PC-3 (cell line): ENCODE data around the gene ULK3. TPM values are rescaled to one million over a fixed set of nuclear protein-coding genes. Genes with fewer than 3 reads are reported as not detected.

Experiments
- ATAC-seq: fragments of 200-7000 bp; cut with Tn5 transposase; 2 replicates; pipeline ENCODE4 v1.9.1; 2020; ENCODE audit warnings: mild to moderate bottlenecking, moderate library complexity
- BruUV-seq: library from RNA; stranded (reverse); fragments of 400-500 nt; replicated peaks from 2 replicates; lab custom pipeline; 2021; lab: Mats Ljungman, UMichigan
- CTCF ChIA-PET: fragments of 300-600 bp; sonication (Branson Sonifier 250); formaldehyde crosslinking; loops from one replicate; lab custom pipeline; 2022; ENCODE audit warnings: antibody characterized with exemption; lab: Charles Lee
- POLR2A ChIA-PET: fragments of 300-600 bp; sonication (Branson Sonifier 250); formaldehyde crosslinking; loops from one replicate; lab custom pipeline; 2022; ENCODE audit warnings: antibody characterized with exemption; ENCODE audit not compliant: unreplicated experiment; lab: Charles Lee
- DNase-seq: peaks from one replicate; pipeline ENCODE4 v3.0.0-alpha.2; 2015
- H2AFZ ChIP-seq: fragments of 300-600 bp; sonication (generic); 2 replicates; pipeline ENCODE4 v1.6.0; 2016; ENCODE audit warnings: antibody characterized with exemption, low read length
- H3F3A ChIP-seq: fragments of 300-600 bp; sonication (generic); one replicate; pipeline ENCODE4 v1.6.0; 2017; ENCODE audit warnings: antibody characterized with exemption, low read length, control low read depth, mild to moderate bottlenecking; ENCODE audit not compliant: unreplicated experiment
- H3K27ac ChIP-seq: fragments of 300-600 bp; sonication (generic); 2 replicates; pipeline ENCODE4 v1.5.1; 2016; ENCODE audit warnings: mild to moderate bottlenecking, low read length
- H3K27me3 ChIP-seq: fragments of 300-600 bp; sonication (generic); 2 replicates; pipeline ENCODE4 v1.6.1; 2016; ENCODE audit warnings: low read length, mixed read lengths
- H3K36me3 ChIP-seq: fragments of 300-600 bp; sonication (generic); 2 replicates; pipeline ENCODE4 v1.6.1; 2016; ENCODE audit warnings: low read depth, mixed run types, low read length, mixed read lengths
- H3K4me1 ChIP-seq: fragments of 300-600 bp; sonication (generic); 2 replicates; pipeline ENCODE4 v1.5.1; 2016; ENCODE audit warnings: low read length; ENCODE audit not compliant: insufficient read depth
- H3K4me2 ChIP-seq: fragments of 300-600 bp; sonication (generic); 2 replicates; pipeline ENCODE4 v1.6.0; 2016; ENCODE audit warnings: low read length
- H3K4me3 ChIP-seq: fragments of 300-600 bp; sonication (generic); 2 replicates; pipeline ENCODE4 v1.5.1; 2016; ENCODE audit warnings: mild to moderate bottlenecking, low read length, mixed read lengths
- H3K79me2 ChIP-seq: fragments of 300-600 bp; sonication (generic); 2 replicates; pipeline ENCODE4 v1.6.1; 2017; ENCODE audit warnings: low read length, mixed read lengths
- H3K9ac ChIP-seq: fragments of 300-600 bp; sonication (generic); 2 replicates; pipeline ENCODE4 v1.6.0; 2016; ENCODE audit warnings: mild to moderate bottlenecking, low read length
- H3K9me2 ChIP-seq: fragments of 300-600 bp; sonication (generic); replicated peaks from 2 replicates; pipeline ENCODE4 v1.6.1; 2016; ENCODE audit warnings: mixed run types, low read length, mixed read lengths
- H3K9me3 ChIP-seq: fragments of 300-600 bp; sonication (generic); 2 replicates; pipeline ENCODE4 v1.6.1; 2016; ENCODE audit warnings: low read length, mixed read lengths
- H4K20me1 ChIP-seq: fragments of 300-600 bp; sonication (generic); 2 replicates; pipeline ENCODE4 v1.6.1; 2016; ENCODE audit warnings: low read length, mixed read lengths
- EZH2 ChIP-seq: fragments of 300-600 bp; sonication (generic); IDR thresholded peaks from one replicate; pipeline ENCODE4 v1.6.1; 2017; ENCODE audit warnings: antibody characterized with exemption, mild to moderate bottlenecking, low read length; ENCODE audit not compliant: unreplicated experiment
- EZH2phosphoT487 ChIP-seq: fragments of 300-600 bp; sonication (generic); IDR thresholded peaks from 2 replicates; pipeline ENCODE4 v1.6.1; 2018; ENCODE audit warnings: mild to moderate bottlenecking, antibody characterized with exemption, low read length, borderline replicate concordance
- intact Hi-C: fragments of 100-400 bp; cut with micrococcal nuclease; formaldehyde crosslinking; loops from 2 replicates; pipeline ENCODE4 v1.9.0; 2023
- total RNA-seq: library from RNA; depleted of rRNA; stranded (reverse); fragments of >200 nt; gene quantifications from 2 replicates; pipeline ENCODE4 v1.2.3, GENCODE V29; 2014
- TF ChIP-seq, protein P1 (sequence below): fragments of 300-600 bp; sonication (generic); conservative IDR thresholded peaks from 2 replicates; pipeline ENCODE4 v1.5.1; 2017; ENCODE audit warnings: antibody characterized with exemption, low read depth, mild to moderate bottlenecking, low read length

ULK3 gene
- total RNA-seq, 1 experiment from 2014 or later = 20.3 TPM

DNA sequence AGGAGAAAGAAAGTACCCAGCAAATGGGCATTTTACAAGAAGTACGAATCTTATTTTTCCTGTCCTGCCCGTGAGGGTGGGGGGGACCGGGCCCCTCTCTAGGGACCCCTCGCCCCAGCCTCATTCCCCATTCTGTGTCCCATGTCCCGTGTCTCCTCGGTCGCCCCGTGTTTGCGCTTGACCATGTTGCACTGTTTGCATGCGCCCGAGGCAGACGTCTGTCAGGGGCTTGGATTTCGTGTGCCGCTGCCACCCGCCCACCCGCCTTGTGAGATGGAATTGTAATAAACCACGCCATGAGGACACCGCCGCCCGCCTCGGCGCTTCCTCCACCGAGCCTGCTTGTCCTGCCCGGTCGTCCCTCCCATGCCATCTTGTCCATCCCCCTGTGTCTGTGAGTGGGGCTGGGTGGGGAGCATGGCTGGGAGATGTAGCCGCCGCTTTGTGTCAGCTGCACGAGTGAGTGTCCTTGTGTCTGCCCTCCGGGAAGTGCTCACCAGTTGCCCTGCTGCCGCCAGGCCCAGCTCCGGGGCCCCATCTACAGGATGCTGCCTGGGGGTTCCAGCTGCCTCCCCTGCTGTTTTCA lies 40.0 kb downstream of the ULK3 start:
- H3F3A ChIP-seq = no peaks in the 10 kb centered on the region
- ChIA-PET POLR2A (no interaction called here), CTCF (no interaction called here)
- H3K4me1 ChIP-seq = no peaks in the 10 kb centered on the region
- BruUV-seq = no TSS peak
- no peak overlapping the region for H3K9ac ChIP-seq
- H3K79me2 ChIP-seq = no peaks in the 10 kb centered on the region
- no peak overlapping the region for H3K27ac ChIP-seq
- H3K4me3 ChIP-seq = no peak overlapping the region
- DNase-seq (no peak), ATAC-seq (no peak)
- no peaks in the 10 kb centered on the region for H4K20me1 ChIP-seq
- H3K27me3 ChIP-seq = no peaks in the 10 kb centered on the region
- no peak for TF ChIP-seq EZH2phosphoT487
- TF ChIP-seq, protein P1, sequence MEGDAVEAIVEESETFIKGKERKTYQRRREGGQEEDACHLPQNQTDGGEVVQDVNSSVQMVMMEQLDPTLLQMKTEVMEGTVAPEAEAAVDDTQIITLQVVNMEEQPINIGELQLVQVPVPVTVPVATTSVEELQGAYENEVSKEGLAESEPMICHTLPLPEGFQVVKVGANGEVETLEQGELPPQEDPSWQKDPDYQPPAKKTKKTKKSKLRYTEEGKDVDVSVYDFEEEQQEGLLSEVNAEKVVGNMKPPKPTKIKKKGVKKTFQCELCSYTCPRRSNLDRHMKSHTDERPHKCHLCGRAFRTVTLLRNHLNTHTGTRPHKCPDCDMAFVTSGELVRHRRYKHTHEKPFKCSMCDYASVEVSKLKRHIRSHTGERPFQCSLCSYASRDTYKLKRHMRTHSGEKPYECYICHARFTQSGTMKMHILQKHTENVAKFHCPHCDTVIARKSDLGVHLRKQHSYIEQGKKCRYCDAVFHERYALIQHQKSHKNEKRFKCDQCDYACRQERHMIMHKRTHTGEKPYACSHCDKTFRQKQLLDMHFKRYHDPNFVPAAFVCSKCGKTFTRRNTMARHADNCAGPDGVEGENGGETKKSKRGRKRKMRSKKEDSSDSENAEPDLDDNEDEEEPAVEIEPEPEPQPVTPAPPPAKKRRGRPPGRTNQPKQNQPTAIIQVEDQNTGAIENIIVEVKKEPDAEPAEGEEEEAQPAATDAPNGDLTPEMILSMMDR = no peak
- no peaks in the 10 kb centered on the region for H3K9me3 ChIP-seq
- no peak overlapping the region for H2AFZ ChIP-seq
- peaks cover 32% of the 10 kb centered on the region for H3K36me3 ChIP-seq
- intact Hi-C loops = no loop called here
- H3K9me2 ChIP-seq = no peaks in the 10 kb centered on the region
- no peak overlapping the region for H3K4me2 ChIP-seq

DNA sequence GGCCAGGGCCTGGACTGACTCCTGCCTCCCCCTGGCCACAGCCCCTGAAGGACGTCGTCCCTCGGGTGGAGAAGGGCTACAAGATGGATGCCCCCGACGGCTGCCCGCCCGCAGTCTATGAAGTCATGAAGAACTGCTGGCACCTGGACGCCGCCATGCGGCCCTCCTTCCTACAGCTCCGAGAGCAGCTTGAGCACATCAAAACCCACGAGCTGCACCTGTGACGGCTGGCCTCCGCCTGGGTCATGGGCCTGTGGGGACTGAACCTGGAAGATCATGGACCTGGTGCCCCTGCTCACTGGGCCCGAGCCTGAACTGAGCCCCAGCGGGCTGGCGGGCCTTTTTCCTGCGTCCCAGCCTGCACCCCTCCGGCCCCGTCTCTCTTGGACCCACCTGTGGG lies 40.7 kb downstream of the ULK3 start:
- H2AFZ ChIP-seq = no peak overlapping the region
- BruUV-seq = no TSS peak

DNA sequence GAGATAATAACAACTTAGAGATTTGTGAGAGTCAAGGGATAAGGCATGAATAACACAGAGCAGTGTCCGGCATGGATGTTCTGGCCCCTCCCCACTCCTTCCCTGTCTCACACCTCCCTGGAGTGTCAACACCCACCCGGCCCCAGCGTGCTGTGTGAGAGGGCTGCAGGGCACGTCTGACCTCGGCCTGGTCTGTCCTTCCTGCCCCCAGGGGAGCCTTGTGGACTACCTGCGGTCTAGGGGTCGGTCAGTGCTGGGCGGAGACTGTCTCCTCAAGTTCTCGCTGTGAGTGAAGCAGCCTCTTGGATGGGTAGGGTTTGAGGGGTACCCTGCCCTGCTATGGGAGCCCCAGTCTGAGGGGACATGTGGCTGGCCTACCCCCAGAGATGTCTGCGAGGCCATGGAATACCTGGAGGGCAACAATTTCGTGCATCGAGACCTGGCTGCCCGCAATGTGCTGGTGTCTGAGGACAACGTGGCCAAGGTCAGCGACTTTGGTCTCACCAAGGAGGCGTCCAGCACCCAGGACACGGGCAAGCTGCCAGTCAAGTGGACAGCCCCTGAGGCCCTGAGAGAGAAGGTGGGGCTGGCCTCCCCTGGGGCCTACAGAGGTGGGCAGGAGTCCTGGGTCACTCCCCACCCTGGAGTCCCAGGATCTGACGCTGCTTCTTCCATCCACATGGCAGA lies 41.5 kb downstream of the ULK3 start:
- intact Hi-C loops = no loop called here
- no TSS peak for BruUV-seq
- H3K9ac ChIP-seq = no peak overlapping the region

More for the DNA sequence above, 40.7 kb downstream of the ULK3 start:
- no peaks in the 10 kb centered on the region for H3K27me3 ChIP-seq
- ChIA-PET CTCF (no interaction called here), POLR2A (no interaction called here)
- no peak overlapping the region for H3K9ac ChIP-seq
- intact Hi-C loops = no loop called here
- no peaks in the 10 kb centered on the region for H3F3A ChIP-seq
- no peaks in the 10 kb centered on the region for H4K20me1 ChIP-seq
- H3K79me2 ChIP-seq = no peaks in the 10 kb centered on the region
- H3K4me2 ChIP-seq = no peak overlapping the region
- DNase-seq = no peak
- no peak overlapping the region for H3K4me3 ChIP-seq
- H3K9me2 ChIP-seq = no peaks in the 10 kb centered on the region
- TF ChIP-seq EZH2 (no peak), EZH2phosphoT487 (no peak)
- TF ChIP-seq, protein P1 = no peak
- peaks cover 32% of the 10 kb centered on the region for H3K36me3 ChIP-seq
- no peak overlapping the region for H3K27ac ChIP-seq
- H3K4me1 ChIP-seq = no peaks in the 10 kb centered on the region
- no peaks in the 10 kb centered on the region for H3K9me3 ChIP-seq
- ATAC-seq = no peak

More for the DNA sequence above, 41.5 kb downstream of the ULK3 start:
- ATAC-seq (no peak), DNase-seq (no peak)
- H3K4me1 ChIP-seq = no peaks in the 10 kb centered on the region
- H3K4me3 ChIP-seq = no peak overlapping the region
- ChIA-PET POLR2A (no interaction called here), CTCF (no interaction called here)
- TF ChIP-seq, protein P1 = no peak
- TF ChIP-seq EZH2phosphoT487 (no peak), EZH2 (no peak)
- H3K4me2 ChIP-seq = no peak overlapping the region
- no peaks in the 10 kb centered on the region for H3K9me3 ChIP-seq
- H3K27ac ChIP-seq = no peak overlapping the region
- H3K79me2 ChIP-seq = no peaks in the 10 kb centered on the region
- no peaks in the 10 kb centered on the region for H3F3A ChIP-seq
- H3K27me3 ChIP-seq = no peaks in the 10 kb centered on the region
- H3K9me2 ChIP-seq = no peaks in the 10 kb centered on the region
- H3K36me3 ChIP-seq = peaks cover 32% of the 10 kb centered on the region
- no peak overlapping the region for H2AFZ ChIP-seq
- H4K20me1 ChIP-seq = no peaks in the 10 kb centered on the region
